DOHH2 (cell line): Measurements from ENCODE around the gene ARL4D.

ENCODE experiments used
- H3F3A ChIP-seq: fragments of 200-600 bp; sonication (generic), shearing (Covaris generic); 2 replicates; pipeline ENCODE4 v1.6.0; 2016; ENCODE audit warnings: antibody characterized with exemption, mild to moderate bottlenecking; ENCODE audit not compliant: control insufficient read depth, insufficient read depth
- H3K27ac ChIP-seq: fragments of 200-600 bp; sonication (generic); 2 replicates; pipeline ENCODE4 v1.5.1; 2014; ENCODE audit warnings: low read depth, mild to moderate bottlenecking, low read length, moderate library complexity
- H3K27me3 ChIP-seq: fragments of 200-600 bp; sonication (generic); 2 replicates; pipeline ENCODE4 v1.6.1; 2014; ENCODE audit warnings: mild to moderate bottlenecking, low read length, mixed read lengths; ENCODE audit not compliant: control insufficient read depth
- H3K36me3 ChIP-seq: fragments of 200-600 bp; sonication (generic); 2 replicates; pipeline ENCODE4 v1.6.1; 2014; ENCODE audit warnings: mild to moderate bottlenecking, low read length, moderate library complexity, mixed read lengths; ENCODE audit not compliant: control insufficient read depth
- H3K4me1 ChIP-seq: fragments of 200-600 bp; sonication (generic); 2 replicates; pipeline ENCODE4 v1.6.1; 2014; ENCODE audit warnings: mild to moderate bottlenecking, low read length, mixed read lengths; ENCODE audit not compliant: control insufficient read depth
- H3K4me2 ChIP-seq: fragments of 200-600 bp; sonication (generic); 2 replicates; pipeline ENCODE4 v1.6.0; 2014; ENCODE audit warnings: mild to moderate bottlenecking, low read length, moderate library complexity
- H3K4me3 ChIP-seq: fragments of 200-600 bp; sonication (generic); 2 replicates; pipeline ENCODE4 v1.5.1; 2014; ENCODE audit warnings: mild to moderate bottlenecking, low read length, mixed read lengths
- H3K79me2 ChIP-seq: fragments of 200-600 bp; sonication (generic); 2 replicates; pipeline ENCODE4 v1.6.1; 2014; ENCODE audit warnings: mild to moderate bottlenecking, low read length, mixed read lengths; ENCODE audit not compliant: control insufficient read depth
- H3K9me2 ChIP-seq: fragments of 200-600 bp; sonication (generic); replicated peaks from 2 replicates; pipeline ENCODE4 v1.6.1; 2014; ENCODE audit warnings: mild to moderate bottlenecking, low read length, mixed read lengths; ENCODE audit not compliant: control insufficient read depth
- H3K9me3 ChIP-seq: fragments of 200-600 bp; sonication (generic); 2 replicates; pipeline ENCODE4 v1.6.1; 2014; ENCODE audit warnings: antibody characterized with exemption, low read length, mixed read lengths; ENCODE audit not compliant: control insufficient read depth, insufficient read depth
- H4K20me1 ChIP-seq: fragments of 200-600 bp; sonication (generic); 2 replicates; pipeline ENCODE4 v1.6.0; 2014; ENCODE audit warnings: low read depth, mild to moderate bottlenecking, antibody characterized with exemption, low read length, moderate library complexity; ENCODE audit not compliant: control insufficient read depth, insufficient read depth
- CTCF ChIP-seq: fragments of 200-600 bp; sonication (generic); IDR thresholded peaks from one replicate; pipeline ENCODE4 v1.5.1; 2014; ENCODE audit warnings: antibody characterized with exemption, mild to moderate bottlenecking, low read depth, low read length; ENCODE audit not compliant: poor library complexity, severe bottlenecking
- EZH2phosphoT487 ChIP-seq: fragments of 200-600 bp; sonication (generic); IDR thresholded peaks from 2 replicates; pipeline ENCODE4 v1.6.1; 2017; ENCODE audit warnings: borderline replicate concordance, mild to moderate bottlenecking, antibody characterized with exemption, low read length, moderate library complexity, mixed read lengths

The ARL4D gene

DNA sequence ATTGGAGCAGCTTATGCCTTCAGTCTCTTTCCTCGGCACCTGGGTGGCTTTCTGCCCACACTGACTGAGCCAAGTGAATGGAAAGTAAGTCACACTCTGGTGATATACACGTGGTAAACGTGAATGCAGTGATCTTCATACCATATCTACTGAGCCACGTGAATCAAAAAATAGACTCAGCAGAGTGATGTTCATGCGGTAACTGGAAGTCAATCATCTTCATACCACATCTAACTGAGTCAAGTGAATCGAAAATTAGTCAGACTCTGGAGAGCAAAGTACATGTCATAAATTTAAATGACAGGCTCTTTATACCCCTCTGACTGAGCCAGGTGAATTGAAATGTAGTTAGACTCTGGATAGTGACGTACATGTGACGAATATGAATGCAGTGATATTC is 47.1 kb upstream of the ARL4D start:
- no peak overlapping the region for H3K4me3 ChIP-seq
- H3K27ac ChIP-seq = no peak overlapping the region
- H3K27me3 ChIP-seq = no peaks in the 10 kb centered on the region
- no peaks in the 10 kb centered on the region for H3F3A ChIP-seq
- peaks cover 30% of the 10 kb centered on the region for H3K9me3 ChIP-seq
- no peaks in the 10 kb centered on the region for H4K20me1 ChIP-seq
- H3K4me2 ChIP-seq = no peak overlapping the region
- H3K4me1 ChIP-seq = no peaks in the 10 kb centered on the region
- H3K79me2 ChIP-seq = no peaks in the 10 kb centered on the region
- peaks cover 3% of the 10 kb centered on the region; the same call in 1 of the 2 replicates for H3K36me3 ChIP-seq
- TF ChIP-seq EZH2phosphoT487 (no peak), CTCF (no peak)
- H3K9me2 ChIP-seq = no peaks in the 10 kb centered on the region

GRCh38 chr17:43352579-43353331 is 46.0 kb upstream of the ARL4D start:
- Histone ChIP-seq H3K4me1 (no peaks in the 10 kb centered on the region), H3K9me3 (peaks cover 20% of the 10 kb centered on the region), H4K20me1 (no peaks in the 10 kb centered on the region), H3K4me2 (no peak overlapping the region), H3K27ac (no peak overlapping the region), H3K79me2 (no peaks in the 10 kb centered on the region), H3K4me3 (no peak overlapping the region), H3K9me2 (no peaks in the 10 kb centered on the region), H3K36me3 (peaks cover 3% of the 10 kb centered on the region; the same call in 1 of the 2 replicates), H3F3A (no peaks in the 10 kb centered on the region), H3K27me3 (no peaks in the 10 kb centered on the region)
- TF ChIP-seq CTCF (no peak), EZH2phosphoT487 (no peak)

DNA sequence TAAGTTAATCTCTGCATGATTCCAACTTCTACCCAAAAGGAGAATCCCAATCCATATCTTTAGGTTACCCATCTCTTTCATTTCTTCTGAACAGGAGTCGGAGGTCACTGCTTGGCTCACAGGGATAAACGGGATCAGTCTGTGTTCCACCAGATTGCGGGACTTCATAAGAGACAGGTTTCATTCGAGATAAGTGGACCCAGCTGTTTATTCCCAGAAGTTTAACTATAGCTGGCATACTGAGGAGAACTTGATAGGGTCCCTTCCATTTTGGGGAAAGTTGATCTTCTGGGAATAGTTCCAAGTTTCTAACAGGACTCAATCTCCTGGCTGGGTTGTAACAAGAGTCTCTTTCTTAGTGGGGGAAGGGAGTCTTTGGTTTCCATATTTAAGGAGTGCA is 45.4 kb upstream of the ARL4D start:
- Histone ChIP-seq H3K4me1 (no peaks in the 10 kb centered on the region), H3K9me2 (no peaks in the 10 kb centered on the region), H3K27ac (no peak overlapping the region), H3K4me3 (no peak overlapping the region), H3K27me3 (no peaks in the 10 kb centered on the region), H4K20me1 (no peaks in the 10 kb centered on the region), H3K36me3 (peaks cover 3% of the 10 kb centered on the region; the same call in 1 of the 2 replicates), H3K4me2 (no peak overlapping the region), H3K79me2 (no peaks in the 10 kb centered on the region), H3K9me3 (peaks cover 14% of the 10 kb centered on the region), H3F3A (no peaks in the 10 kb centered on the region)
- TF ChIP-seq EZH2phosphoT487 = no peak
- no peak for TF ChIP-seq CTCF
